ENCODE results near the gene NUDT7. TPM values are rescaled to one million over a fixed set of nuclear protein-coding genes. Genes with fewer than 3 reads are reported as not detected.

Gene NUDT7
- polyA plus RNA-seq, 3 donors from 2014 or later = 4.7 to 13.9 (median 5.0) TPM

GRCh38 chr16:77692612-77693011, 29.7 kb upstream of the NUDT7 start:
- Mint-ChIP-seq H3K36me3 (no peaks in the 10 kb centered on the region), H3K9me3 (no peaks in the 10 kb centered on the region), H3K27me3 (ENCODE audit: low read depth in 3 of 3) (peaks cover 7 to 10% (median 8%) of the 10 kb centered on the region in 3 donors), H3K4me3 (no peak overlapping the region), H3K4me1 (no peaks in the 10 kb centered on the region), H3K27ac (no peak overlapping the region)
- no peak for DNase-seq

- H3K9me3 Mint-ChIP-seq = no peaks in the 10 kb centered on the region
- H3K4me3 Mint-ChIP-seq = no peak overlapping the region
- peaks cover 6 to 8% (median 7%) of the 10 kb centered on the region in 3 donors for H3K27me3 Mint-ChIP-seq (ENCODE audit: low read depth in 3 of 3)
- H3K4me1 Mint-ChIP-seq = no peaks in the 10 kb centered on the region
- no peak overlapping the region for H3K27ac Mint-ChIP-seq
- DNase-seq = no peak
- no peaks in the 10 kb centered on the region for H3K36me3 Mint-ChIP-seq
Measured at GRCh38 chr16:77696149-77696548, 26.2 kb upstream of the NUDT7 start.

GRCh38 chr16:77700846-77701245, 21.5 kb upstream of the NUDT7 start:
- DNase-seq = no peak
- H3K4me3 Mint-ChIP-seq = no peak overlapping the region
- H3K27ac Mint-ChIP-seq = no peak overlapping the region
- H3K36me3 Mint-ChIP-seq = no peaks in the 10 kb centered on the region
- no peaks in the 10 kb centered on the region for H3K9me3 Mint-ChIP-seq
- no peaks in the 10 kb centered on the region for H3K4me1 Mint-ChIP-seq
- H3K27me3 Mint-ChIP-seq (ENCODE audit: low read depth in 3 of 3) = peaks cover 0 to 3% (median 3%) of the 10 kb centered on the region in 3 donors

- Mint-ChIP-seq H3K36me3 (no peaks in the 10 kb centered on the region), H3K9me3 (no peaks in the 10 kb centered on the region)
- DNase-seq = no peak
Measured at GRCh38 chr16:77705351-77705750, 17.0 kb upstream of the NUDT7 start.

GRCh38 chr16:77711179-77711578, 11.1 kb upstream of the NUDT7 start:
- Mint-ChIP-seq H3K27ac (no peak overlapping the region), H3K4me1 (no peaks in the 10 kb centered on the region), H3K36me3 (no peaks in the 10 kb centered on the region), H3K27me3 (ENCODE audit: low read depth in 3 of 3) (peaks cover 0 to 3% (median 0%) of the 10 kb centered on the region in 3 donors), H3K4me3 (no peak overlapping the region), H3K9me3 (no peaks in the 10 kb centered on the region)
- no peak for DNase-seq

More at GRCh38 chr16:77705351-77705750, 17.0 kb upstream of the NUDT7 start:
- Mint-ChIP-seq H3K4me3 (no peak overlapping the region), H3K4me1 (no peaks in the 10 kb centered on the region), H3K27ac (no peak overlapping the region), H3K27me3 (ENCODE audit: low read depth in 3 of 3) (peaks cover 0 to 7% (median 0%) of the 10 kb centered on the region in 3 donors)

GRCh38 chr16:77711775-77712174, 10.5 kb upstream of the NUDT7 start:
- no peaks in the 10 kb centered on the region for H3K4me1 Mint-ChIP-seq
- no peak overlapping the region for H3K4me3 Mint-ChIP-seq
- H3K27ac Mint-ChIP-seq = no peak overlapping the region
- H3K9me3 Mint-ChIP-seq = no peaks in the 10 kb centered on the region
- peaks cover 0 to 2% (median 0%) of the 10 kb centered on the region in 3 donors for H3K27me3 Mint-ChIP-seq (ENCODE audit: low read depth in 3 of 3)
- no peaks in the 10 kb centered on the region for H3K36me3 Mint-ChIP-seq
- no peak for DNase-seq

- Mint-ChIP-seq H3K9me3 (no peaks in the 10 kb centered on the region), H3K36me3 (no peaks in the 10 kb centered on the region), H3K4me3 (no peak overlapping the region), H3K4me1 (no peaks in the 10 kb centered on the region), H3K27ac (no peak overlapping the region), H3K27me3 (ENCODE audit: low read depth in 3 of 3) (no peaks in the 10 kb centered on the region)
- no peak for DNase-seq
Measured at GRCh38 chr16:77715145-77715544, 7.2 kb upstream of the NUDT7 start.

GRCh38 chr16:77721752-77722308, 484 bp upstream of the NUDT7 start:
- Mint-ChIP-seq H3K9me3 (no peaks in the 10 kb centered on the region), H3K4me3 (peak overlapping the region; percentile 87 to 92 (median 88)), H3K36me3 (peaks cover 3 to 8% (median 3%) of the 10 kb centered on the region in 3 donors), H3K4me1 (peaks cover 15 to 22% of the 10 kb centered on the region in 2 donors), H3K27ac (peak overlapping the region in 5 of 6 donors; percentile 67 to 88 (median 83)), H3K27me3 (ENCODE audit: low read depth in 3 of 3) (peaks cover 0 to 4% (median 0%) of the 10 kb centered on the region in 3 donors)
- DNase-seq = peak in 1 of 3 donors; percentile 1

GRCh38 chr16:77723108-77723514, 797 bp downstream of the NUDT7 start:
- peaks cover 4 to 11% (median 8%) of the 10 kb centered on the region in 3 donors for H3K36me3 Mint-ChIP-seq
- H3K27me3 Mint-ChIP-seq (ENCODE audit: low read depth in 3 of 3) = peaks cover 0 to 4% (median 0%) of the 10 kb centered on the region in 3 donors
- DNase-seq = peak in 2 of 3 donors; percentile 6 to 27
- no peaks in the 10 kb centered on the region for H3K9me3 Mint-ChIP-seq
- peak overlapping the region; percentile 87 to 92 (median 88) for H3K4me3 Mint-ChIP-seq
- peaks cover 15 to 22% of the 10 kb centered on the region in 2 donors for H3K4me1 Mint-ChIP-seq
- H3K27ac Mint-ChIP-seq = peak overlapping the region in 5 of 6 donors; percentile 67 to 88 (median 83)

- H3K4me1 Mint-ChIP-seq = peaks cover 15 to 22% of the 10 kb centered on the region in 2 donors
- no peak overlapping the region for H3K27ac Mint-ChIP-seq
- DNase-seq = no peak
- H3K36me3 Mint-ChIP-seq = peaks cover 4 to 15% (median 8%) of the 10 kb centered on the region in 3 donors
- no peaks in the 10 kb centered on the region for H3K9me3 Mint-ChIP-seq
- H3K4me3 Mint-ChIP-seq = peak overlapping the region in 4 of 5 donors; percentile 29 to 92 (median 49)
- H3K27me3 Mint-ChIP-seq (ENCODE audit: low read depth in 3 of 3) = peaks cover 0 to 4% (median 0%) of the 10 kb centered on the region in 3 donors
Measured at GRCh38 chr16:77724174-77724573, 1.9 kb downstream of the NUDT7 start.

GRCh38 chr16:77729951-77730350, 7.6 kb downstream of the NUDT7 start:
- Mint-ChIP-seq H3K27ac (no peak overlapping the region), H3K9me3 (no peaks in the 10 kb centered on the region), H3K4me3 (no peak overlapping the region), H3K36me3 (peaks cover 15 to 28% (median 24%) of the 10 kb centered on the region in 3 donors), H3K4me1 (no peaks in the 10 kb centered on the region), H3K27me3 (ENCODE audit: low read depth in 3 of 3) (peaks cover 0 to 1% (median 0%) of the 10 kb centered on the region in 3 donors)
- no peak for DNase-seq

GRCh38 chr16:77732241-77732946, 10.1 kb downstream of the NUDT7 start:
- no peaks in the 10 kb centered on the region for H3K27me3 Mint-ChIP-seq (ENCODE audit: low read depth in 3 of 3)
- peaks cover 10 to 26% (median 13%) of the 10 kb centered on the region in 3 donors for H3K36me3 Mint-ChIP-seq
- H3K27ac Mint-ChIP-seq = no peak overlapping the region
- H3K9me3 Mint-ChIP-seq = no peaks in the 10 kb centered on the region
- H3K4me3 Mint-ChIP-seq = no peak overlapping the region
- no peak for DNase-seq
- peaks cover 3 to 9% of the 10 kb centered on the region in 2 donors for H3K4me1 Mint-ChIP-seq

- peaks cover 0 to 18% (median 5%) of the 10 kb centered on the region in 3 donors for H3K36me3 Mint-ChIP-seq
- peak overlapping the region in 1 of 6 donors; percentile 12 for H3K27ac Mint-ChIP-seq
- H3K4me1 Mint-ChIP-seq = peaks cover 3 to 10% of the 10 kb centered on the region in 2 donors
- H3K9me3 Mint-ChIP-seq = no peaks in the 10 kb centered on the region
- H3K27me3 Mint-ChIP-seq (ENCODE audit: low read depth in 3 of 3) = no peaks in the 10 kb centered on the region
- DNase-seq = no peak
- H3K4me3 Mint-ChIP-seq = no peak overlapping the region
Measured at GRCh38 chr16:77736879-77737278, 14.6 kb downstream of the NUDT7 start.
